Measurements from ENCODE around the gene CDH4.

GRCh38 chr20:61873651-61874420, 621.8 kb downstream of the CDH4 start:
- TF ChIP-seq MEIS2 (CRISPR knock-in tag; IDR thresholded peaks at IDR 0.05) (no peak), CTCF (CRISPR knock-in tag; IDR thresholded peaks at IDR 0.05) (no peak)

Measured in HepG2 (cell line).